ENCODE data around the gene LRRC27.
"Not testable (repeated sequence)": the region's sequence is repeated elsewhere in the genome, so short reads cannot be mapped to it uniquely, and the experiment has no call there.

Gene LRRC27

DNA sequence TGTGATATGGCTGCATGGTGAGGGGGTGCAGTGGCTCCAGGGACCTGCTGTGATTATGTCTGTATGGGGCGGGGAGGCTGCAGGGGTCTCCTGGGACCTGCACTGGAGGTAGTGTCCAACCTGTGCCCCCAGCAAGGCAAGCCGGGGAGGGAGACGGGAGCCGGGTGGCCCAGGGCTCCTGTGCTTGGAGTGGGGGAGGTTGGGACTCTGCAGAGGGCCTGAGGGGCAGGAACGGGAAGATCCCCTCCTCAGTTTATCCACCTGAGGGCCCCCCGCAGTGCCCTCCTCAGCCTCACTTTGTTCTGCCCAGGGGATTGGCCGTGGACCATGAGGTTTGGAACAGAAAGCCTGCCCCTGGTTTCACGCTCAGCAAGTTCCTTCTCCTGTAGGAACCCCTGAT lies 42.2 kb downstream of the LRRC27 start:
- DNase-seq (ENCODE audit: low read depth in 2 of 2) = no peak

DNA sequence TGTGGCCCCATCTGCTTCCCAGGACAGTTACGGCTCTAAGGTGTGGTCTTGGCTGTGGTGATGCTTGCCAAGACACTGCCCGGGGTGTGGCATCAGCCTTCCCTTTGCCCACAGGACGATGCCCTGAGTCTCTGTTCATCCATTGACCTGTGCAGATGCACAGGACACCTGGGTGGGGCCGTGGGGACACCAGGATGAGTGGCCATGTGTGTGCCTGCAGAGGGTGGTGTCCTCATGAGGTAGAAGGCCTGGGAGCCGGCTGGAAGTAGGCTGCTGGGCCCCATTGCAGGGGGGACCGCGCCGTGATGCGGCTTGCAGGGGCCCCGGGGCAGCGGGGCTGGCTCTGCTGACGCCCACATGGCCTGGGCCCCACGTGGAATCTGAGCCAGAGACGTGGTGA lies 42.6 kb downstream of the LRRC27 start:
- DNase-seq (ENCODE audit: low read depth in 2 of 2) = no peak

DNA sequence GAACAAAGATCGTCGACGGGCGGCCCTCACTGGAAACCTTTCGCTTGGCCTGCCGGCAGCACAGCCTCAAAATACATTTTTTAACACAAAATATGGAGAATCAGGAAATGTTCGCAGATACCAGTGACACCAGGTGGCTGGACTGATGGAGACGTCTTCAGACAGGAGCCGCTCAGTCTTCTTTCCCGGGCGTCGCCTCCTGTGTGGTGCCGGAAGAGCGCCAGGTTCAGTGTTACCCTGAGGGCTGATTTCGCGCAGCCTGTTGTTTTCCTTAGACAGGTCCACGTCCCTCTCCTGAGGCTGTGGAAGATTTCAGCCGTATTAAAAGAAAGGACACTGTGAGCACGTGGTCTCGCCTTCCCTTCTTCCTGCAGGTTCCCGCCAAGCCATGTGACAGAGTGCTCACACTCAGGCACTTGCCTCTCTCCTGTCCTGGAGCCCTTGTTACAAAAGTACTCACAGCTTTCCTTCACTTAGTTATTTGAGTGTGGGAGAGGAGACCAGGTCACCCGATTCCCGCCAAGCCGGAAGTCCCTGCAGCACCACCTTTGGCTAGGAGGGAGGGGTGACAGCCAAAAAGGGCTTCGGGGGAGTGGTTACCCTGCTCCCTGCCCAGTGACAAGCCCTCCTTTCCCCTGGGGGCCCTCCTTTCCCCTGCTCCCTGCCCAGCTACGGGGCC lies 43.3 kb downstream of the LRRC27 start:
- no peak for DNase-seq (ENCODE audit: low read depth in 2 of 2)

DNA sequence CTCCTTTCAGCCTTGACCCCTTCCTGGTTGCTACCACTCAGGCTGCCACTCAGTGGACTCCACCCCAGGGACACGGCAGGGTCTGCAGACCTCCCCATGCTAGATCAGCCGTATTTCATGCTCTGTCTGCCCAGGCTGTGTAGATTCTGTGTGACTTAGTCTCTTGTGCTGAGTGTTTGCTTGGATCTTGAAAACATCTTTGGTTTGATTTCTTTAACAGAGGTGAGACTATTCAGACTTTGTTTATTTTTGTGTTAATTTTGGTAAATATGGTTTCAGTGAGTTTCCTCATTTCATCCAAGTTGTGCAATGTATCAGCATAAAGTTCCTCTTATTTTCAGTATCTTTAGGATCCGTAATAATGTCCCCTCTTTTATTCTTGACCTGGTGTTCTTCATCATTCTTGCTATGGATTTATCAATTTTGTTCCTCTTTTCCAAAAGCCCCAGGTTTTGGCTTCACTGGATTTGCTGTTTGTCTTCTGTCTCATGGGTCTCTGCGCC lies 43.9 kb downstream of the LRRC27 start:
- no peak for DNase-seq (ENCODE audit: low read depth in 2 of 2)

DNA sequence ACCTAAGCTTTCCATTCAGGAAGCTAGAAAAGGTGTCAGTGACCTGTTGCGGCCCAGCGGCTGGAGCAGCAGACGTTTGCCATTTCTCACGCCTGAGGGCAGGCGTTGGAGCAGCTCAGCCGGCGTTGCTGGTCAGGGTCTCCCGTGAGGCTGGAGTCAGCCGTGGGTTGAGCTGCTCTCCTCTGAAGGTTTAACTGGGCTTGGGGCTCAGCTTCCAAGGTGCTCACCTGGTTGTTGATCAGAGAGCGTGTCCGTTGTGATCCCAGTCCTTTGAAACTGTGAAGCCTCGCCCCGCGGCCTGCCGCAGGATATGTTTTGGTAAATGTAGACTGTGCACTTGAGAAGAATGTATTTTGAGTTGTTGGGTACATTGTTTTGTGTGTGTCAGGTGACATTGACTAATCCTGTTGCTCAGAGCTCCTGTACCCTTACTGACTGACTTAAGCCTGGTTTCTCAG lies 44.4 kb downstream of the LRRC27 start:
- DNase-seq (ENCODE audit: low read depth in 2 of 2) = no peak

DNA sequence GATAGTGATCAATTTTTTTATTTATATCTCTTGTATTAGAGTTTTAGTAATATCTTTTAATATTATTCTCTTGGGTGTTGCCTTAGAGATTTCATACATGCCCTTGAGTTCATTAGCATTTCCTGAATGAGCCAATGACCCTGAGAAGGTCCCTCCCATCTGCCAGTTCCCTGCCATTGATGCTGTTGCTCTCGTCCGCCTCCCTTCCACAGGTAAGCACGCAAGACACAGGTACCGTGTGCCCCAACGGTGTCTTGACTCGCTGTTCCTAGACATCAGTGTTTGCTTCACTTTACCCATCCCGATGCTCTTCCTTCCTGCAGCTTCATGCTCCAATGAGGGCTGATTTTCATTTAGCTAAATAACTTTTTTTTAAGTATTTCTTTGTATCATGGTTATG lies 45.3 kb downstream of the LRRC27 start:
- no peak for DNase-seq (ENCODE audit: low read depth in 2 of 2)

DNA sequence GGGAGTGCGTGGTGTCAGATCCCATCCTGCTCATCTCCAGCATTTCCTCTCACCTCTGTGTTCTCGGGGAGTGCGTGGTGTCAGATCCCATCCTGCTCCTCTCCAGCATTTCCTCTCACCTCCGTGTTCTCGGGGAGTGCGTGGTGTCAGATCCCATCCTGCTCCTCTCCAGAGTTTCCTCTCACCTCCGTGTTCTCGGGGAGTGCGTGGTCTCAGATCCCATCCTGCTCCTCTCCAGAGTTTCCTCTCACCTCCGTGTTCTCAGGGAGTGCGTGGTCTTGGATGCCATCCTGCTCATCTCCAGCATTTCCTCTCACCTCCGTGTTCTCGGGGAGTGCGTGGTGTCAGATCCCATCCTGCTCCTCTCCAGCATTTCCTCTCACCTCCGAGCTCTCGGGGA lies 47.0 kb downstream of the LRRC27 start:
- DNase-seq (ENCODE audit: low read depth in 2 of 2) = not testable (repeated sequence)

DNA sequence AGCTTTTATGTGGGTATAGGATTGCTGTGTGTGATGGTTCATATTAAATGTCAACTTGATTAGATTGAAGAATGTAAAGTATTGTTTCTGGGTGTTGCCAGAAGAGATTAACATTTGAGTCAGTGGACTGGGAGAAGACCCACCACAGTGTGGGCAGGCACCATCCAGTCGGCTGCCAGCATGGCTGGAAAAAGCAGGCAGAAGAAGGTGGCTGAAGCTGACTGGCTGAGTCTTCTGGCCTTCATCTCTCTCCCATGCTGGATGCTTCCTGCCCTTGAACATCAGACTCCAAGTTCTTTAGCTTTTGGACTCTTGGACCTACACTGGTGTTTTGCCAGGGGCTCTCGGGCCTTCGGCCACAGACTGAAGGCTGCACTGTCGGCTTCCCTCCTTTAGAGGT lies 49.0 kb downstream of the LRRC27 start:
- not testable (repeated sequence) for DNase-seq (ENCODE audit: low read depth in 2 of 2)

DNA sequence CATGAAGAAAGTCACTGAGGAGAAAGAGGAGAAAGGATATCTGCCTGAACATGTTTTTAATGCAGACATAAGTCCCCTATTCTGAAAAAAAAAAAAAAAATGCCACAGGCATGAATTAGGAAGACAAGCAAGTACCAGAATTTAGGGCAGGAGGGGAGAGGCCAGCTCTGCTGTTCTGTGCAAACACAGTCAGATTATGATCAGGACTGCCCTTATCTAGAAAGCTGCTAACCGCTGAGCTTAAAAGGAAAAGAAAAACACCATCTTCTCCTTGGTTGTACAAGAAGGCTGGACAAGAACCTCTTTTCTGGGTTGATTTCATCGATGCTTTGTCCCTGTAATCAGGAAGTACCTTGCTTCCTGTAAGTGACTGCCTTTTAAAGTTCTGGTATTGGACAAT lies 49.7 kb downstream of the LRRC27 start:
- no peak for DNase-seq (ENCODE audit: low read depth in 2 of 2)

DNA sequence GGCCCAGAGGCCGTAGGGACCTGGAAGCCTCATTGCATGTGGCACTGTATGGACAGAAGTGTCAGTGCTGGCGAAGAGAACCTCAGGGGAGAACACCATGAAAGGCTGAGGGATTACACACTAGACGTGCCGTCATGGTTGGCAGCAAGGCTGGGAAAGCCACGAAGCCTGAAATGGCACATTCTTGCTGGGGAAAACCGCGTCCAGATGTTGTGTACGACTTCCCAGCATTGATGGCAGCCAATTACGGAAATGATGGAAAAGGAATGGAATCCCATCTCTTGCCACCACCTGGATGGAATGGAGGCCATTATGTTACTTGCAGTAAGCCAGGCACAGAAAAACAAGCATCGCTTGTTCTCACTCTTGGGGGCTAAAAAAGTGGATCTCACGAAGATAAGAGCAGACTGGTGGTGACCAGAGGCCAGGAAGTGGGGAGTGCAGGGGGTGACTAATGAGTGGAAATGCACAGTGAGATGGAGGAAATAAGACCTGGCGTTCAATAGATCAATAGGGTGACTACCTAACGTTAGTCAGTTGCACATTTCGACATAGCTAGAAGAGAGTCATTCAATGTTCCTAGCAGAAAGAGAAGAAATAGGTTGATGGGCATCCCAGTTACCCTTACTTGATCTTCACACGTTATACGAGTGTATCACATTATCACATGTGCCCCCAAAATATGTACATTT lies 50.4 kb downstream of the LRRC27 start:
- DNase-seq (ENCODE audit: low read depth in 2 of 2) = no peak

DNA sequence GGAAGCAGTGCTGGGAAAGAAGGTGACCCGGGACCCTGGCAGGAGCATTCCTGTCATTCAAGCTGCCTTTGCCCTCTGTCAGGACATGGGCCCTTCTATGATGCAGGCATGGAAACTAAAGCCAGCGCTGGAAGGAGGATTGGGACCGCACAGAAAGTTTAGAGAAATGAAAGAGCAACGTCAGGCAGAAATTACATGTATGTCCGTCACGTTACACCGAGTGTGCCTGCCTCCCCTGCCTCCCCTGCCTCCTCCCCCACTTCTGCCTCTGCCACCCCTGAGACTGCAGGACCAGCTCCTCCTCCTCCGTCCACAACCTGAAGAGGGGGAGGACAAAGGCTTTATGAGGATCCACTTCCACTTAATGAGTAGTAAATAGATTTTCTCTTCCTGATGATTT lies 51.1 kb downstream of the LRRC27 start:
- no peak for DNase-seq (ENCODE audit: low read depth in 2 of 2)

DNA sequence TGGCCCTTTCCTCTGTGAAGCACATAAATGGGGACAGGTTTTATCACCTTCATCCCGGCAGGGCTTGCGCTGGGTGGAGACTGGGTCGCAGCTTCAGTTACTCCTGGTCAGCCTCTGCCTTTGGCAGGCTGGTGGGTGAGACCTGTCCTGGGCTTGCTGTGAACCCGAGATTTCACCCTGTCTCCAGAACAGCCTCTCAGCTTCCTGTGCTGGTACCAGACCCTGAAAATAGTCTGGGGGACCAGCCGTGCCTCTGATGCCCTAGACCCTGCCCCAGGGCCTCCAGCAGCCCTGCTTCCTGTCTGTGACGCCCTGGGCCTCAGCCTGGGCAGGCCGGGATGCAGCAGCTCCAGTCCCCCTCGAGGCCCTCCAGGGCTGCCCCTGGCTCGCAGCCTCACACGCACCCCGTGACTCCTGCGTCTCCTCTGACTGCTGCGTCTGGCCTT lies 51.8 kb downstream of the LRRC27 start:
- DNase-seq (ENCODE audit: low read depth in 2 of 2) = no peak

DNA sequence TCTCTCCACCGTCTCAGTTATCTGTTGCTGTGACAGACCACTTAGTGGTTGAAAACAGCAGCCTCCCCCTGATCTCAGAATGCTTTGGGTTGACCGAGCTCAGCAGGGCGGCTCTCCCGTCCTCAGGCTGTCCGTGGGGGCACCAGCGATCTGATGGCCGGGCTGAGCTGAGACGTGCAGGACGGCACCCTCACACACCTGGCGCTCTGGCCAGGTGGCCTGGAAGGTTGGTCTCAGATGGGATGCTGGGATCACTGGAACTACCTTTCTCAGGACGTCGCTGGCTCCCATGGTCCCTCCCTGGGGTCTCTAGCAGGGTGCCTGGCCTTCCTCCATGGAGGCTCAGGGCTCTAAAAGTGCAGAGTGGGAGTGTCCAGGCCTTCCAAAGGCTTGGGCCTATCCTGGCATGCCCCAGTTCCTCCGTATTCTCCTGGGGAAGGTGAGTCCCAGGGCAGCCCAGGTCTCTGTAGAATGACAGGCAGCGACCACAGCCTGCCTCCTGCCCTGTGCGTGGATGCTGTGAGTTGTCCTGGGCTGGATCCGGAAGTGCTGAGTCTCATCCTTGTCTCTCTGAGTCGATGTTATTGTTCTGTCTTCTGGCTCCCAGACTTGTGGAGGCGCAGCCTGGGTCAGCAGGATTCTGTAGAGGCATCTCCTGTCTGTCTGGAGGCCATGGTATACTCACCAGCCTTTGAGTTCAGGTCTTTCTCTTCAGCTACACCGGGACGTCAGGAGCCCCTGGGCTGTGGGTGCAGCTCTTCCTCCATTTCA lies 52.8 kb downstream of the LRRC27 start:
- no peak for DNase-seq (ENCODE audit: low read depth in 2 of 2)

DNA sequence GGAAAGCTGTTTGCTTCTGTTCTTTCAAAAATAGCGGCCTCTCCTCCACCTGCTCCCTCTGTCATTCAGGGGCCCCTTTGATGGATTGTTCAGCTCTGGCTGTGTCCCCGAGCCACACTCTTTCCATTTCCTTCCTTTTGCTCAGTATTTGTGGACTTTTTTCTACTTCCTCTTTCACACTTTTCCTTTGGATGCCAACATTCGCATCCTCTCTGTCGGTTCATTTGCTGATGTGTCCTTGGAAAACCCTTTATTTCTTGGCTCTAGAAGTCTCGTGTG lies 53.3 kb downstream of the LRRC27 start:
- DNase-seq (ENCODE audit: low read depth in 2 of 2) = no peak

DNA sequence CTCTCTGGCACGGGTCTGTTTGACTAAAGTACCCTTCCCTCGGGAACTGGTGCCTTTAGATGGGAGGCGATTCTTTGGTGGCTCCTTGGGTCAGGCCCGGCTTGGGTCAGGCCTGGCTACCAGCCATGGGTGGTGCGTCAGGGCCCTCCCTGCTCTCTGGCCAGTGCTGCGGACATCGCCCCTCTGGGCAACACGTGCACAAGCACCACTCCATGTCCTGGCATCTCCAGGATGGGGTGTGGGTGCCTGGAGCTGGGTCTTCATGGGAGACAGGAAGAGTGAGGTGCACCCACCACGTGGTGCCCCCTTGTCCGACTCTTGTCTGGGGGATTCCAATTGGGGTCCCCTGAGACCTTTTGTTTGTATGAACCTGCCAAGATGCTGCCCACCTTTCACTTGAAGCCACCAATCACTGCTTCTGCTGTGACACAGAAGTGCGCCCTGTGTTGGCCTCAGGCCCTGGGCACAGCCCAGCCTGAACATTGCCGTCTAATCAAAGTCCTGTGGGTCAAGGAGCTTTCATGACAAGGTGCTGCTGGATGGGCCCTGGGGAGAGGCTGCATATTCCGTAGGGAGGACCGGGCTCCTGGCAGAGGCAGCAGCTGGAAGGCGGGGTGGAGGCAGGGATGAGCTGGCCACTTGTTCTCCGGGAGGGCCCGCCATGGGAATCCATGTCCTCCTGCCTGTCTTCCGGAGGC lies 53.9 kb downstream of the LRRC27 start:
- no peak for DNase-seq (ENCODE audit: low read depth in 2 of 2)

DNA sequence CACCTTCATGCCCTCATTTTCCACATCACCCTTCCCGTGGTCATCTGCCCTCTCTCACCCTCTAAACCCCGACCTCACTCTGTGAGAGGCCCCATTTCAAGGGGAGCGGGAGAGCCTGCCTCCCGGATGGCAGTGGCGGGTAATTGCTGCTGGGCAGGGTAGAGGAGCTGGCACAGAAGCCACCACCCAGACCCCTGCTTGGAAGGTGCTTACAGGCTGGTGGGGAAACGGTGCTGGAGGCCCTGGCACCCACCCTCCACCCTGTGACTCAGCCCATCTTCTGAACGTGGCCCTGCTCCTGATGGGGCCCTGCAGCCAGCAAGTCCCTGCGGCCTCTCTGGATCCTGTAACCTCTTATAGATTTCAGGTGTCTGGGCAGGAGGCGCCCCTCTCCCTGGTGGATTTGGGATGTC lies 54.4 kb downstream of the LRRC27 start:
- no peak for DNase-seq (ENCODE audit: low read depth in 2 of 2)

DNA sequence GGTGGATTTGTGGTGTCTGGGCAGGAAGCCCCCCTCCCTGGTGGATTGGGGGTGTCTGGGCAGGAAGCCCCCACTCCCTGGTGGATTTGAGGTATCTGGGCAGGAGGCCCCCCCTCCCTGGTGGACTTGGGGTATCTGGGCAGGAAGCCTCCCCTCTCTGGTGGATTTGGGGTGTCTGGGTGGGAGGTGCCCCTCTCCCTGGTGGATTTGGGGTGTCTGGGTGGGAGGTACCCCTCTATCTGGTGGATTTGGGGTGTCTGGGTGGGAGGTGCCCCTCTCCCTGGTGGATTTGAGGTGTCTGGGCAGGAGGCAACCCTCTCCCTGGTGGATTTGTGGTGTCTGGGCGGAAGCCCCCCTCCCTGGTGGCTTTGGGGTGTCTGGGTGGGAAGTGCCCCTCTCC lies 54.9 kb downstream of the LRRC27 start:
- not testable (repeated sequence) for DNase-seq (ENCODE audit: low read depth in 2 of 2)

DNA sequence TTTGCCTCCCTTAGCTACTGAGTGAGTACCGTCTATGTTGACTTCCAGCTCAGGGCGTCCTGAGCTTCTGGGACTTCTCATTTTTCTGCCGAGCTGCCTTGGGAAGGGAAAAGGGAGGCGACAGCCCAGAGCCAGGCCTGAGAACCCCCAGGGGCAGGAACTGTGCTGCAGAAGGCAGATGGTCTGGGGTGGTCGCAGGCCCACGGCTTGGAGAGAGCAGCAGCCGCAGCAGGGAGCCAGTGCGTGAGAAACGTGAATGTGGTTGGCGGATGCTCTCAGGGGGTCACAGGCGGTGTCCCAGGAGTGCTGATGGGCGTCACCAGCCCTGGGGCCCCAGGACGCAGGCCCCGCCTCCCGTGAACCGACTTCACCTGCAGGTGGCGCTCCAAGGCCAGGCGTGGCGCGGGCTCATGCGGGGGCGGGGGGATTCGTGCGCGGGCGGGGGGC lies 55.8 kb downstream of the LRRC27 start:
- DNase-seq (ENCODE audit: low read depth in 2 of 2) = peak; percentile 55 to 67

DNA sequence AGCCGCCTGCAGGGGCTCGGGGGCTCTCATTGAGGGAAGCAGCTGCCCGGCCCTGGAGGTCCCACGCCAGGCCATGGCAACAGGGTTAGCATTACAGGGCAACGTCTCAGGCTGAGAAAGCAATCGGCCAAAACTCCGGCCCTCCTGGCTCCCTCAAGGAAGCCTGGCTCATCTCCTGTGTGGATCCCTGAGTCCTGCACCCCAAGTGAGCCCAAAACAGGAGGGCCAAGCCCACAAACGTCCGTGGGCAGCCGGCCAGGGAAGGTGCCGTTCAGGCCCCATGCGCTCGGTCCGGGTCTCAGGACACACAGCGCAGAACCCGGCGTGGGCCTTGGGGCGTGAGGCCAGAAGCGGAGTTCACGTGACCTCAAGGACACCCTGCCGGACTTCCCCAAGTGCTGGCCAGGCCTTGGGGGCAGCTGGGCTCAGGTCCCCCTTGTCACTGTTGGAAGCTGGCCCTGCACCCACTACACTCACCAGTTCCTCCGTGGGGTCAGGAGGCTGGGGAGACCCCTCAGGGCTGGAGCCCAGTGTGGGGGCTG lies 57.0 kb downstream of the LRRC27 start:
- DNase-seq (ENCODE audit: low read depth in 2 of 2) = no peak

DNA sequence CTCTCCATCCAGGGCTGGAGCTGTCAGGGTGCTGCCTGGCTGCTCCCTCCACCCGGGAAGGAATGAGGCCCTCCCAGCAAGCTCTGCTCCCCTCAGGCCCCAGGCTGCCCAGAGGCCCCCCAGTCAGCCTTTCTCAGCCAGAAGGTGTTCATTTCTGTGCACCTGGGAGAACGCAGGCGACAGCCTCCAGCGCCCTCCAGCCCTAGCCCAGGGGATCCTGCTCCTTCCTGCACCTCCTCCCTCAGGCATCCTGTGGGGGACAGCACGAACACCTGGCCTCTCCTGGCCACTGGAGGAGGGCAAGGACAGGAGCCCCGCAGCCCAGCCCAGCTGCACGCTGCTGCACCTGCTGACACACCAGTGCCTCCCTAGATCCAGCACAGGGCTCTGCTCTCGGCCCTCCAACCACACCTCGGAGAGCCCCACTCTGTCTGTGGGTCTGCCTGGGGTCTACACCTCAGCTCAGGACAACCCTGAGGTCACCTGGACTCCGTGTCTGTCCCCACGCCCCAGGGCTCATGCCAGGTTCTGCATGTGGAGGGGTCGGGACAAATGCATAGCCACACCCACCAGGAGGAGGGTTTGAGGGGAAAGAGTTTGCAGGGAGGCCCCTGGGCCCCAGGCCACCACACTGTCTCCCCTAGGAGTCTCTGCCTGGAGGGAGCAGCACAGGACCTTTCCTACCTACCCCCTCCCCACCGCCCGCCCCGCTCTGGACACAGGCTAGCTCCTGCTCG lies 57.6 kb downstream of the LRRC27 start:
- no peak for DNase-seq (ENCODE audit: low read depth in 2 of 2)
